ENCODE results near the gene GRIP1. TPM values are rescaled to one million over a fixed set of nuclear protein-coding genes. Genes with fewer than 3 reads are reported as not detected.

GRIP1 gene
- total RNA-seq, 1 donor = under 0.01 TPM

DNA sequence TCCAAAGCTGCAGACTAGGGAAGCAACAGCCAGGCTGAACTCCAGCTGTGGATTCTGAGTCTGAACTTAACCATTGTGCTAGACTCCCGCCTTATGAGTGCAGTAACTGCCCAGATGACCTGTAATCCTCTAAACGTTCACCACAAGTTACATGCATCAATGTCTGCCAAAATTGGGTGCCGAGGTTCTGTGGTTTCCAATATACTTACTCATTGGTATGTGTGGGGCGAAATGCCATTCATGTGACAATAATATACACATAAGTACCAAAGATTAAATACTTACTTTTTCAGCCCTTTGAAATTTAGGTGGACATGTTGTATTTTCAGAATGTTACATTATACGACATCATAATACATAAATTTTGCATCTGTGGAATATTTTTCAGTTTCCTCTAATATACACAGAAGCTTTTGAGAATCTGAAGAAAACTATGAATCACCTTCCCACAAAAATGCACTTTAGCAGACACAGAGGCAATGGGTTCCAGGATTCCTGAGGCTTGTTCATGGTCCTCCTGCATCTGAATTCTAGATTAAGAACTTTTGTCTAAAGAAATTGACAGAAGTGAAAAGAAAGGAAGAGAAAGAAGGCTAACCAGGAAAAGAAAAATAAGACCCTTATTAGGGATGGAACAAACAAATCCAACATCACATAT is 31.7 kb downstream of the GRIP1 start:
- no peak for TF ChIP-seq CTCF (IDR thresholded peaks at IDR 0.05; ENCODE audit: extremely low read depth, low read depth, low read length)
- H3K4me2 ChIP-seq (ENCODE audit: insufficient read depth, low read length) = peak overlapping the region; percentile 39
- no peaks in the 10 kb centered on the region for H3K36me3 ChIP-seq (ENCODE audit: insufficient read depth, low read length)
- peak; percentile 83 for DNase-seq (ENCODE audit: insufficient read length, low spot score, missing footprints)
- peak overlapping the region; percentile 29 for H3K27ac ChIP-seq (ENCODE audit: low read depth, low read length)
- peaks cover 20% of the 10 kb centered on the region for H3K4me1 ChIP-seq (ENCODE audit: insufficient read depth, low read length)
- H3K9me3 ChIP-seq (ENCODE audit: low read depth, low read length) = no peaks in the 10 kb centered on the region
- H2AFZ ChIP-seq (ENCODE audit: low read length) = peak overlapping the region; percentile 20
- peaks cover 3% of the 10 kb centered on the region for H3K27me3 ChIP-seq (ENCODE audit: insufficient read depth, low read length)
- H4K20me1 ChIP-seq (ENCODE audit: insufficient read depth, low read length) = no peaks in the 10 kb centered on the region
- no peaks in the 10 kb centered on the region for H3K79me2 ChIP-seq (ENCODE audit: insufficient read depth, low read length)
- no peak overlapping the region for H3K4me3 ChIP-seq (ENCODE audit: insufficient read depth, low read length)

DNA sequence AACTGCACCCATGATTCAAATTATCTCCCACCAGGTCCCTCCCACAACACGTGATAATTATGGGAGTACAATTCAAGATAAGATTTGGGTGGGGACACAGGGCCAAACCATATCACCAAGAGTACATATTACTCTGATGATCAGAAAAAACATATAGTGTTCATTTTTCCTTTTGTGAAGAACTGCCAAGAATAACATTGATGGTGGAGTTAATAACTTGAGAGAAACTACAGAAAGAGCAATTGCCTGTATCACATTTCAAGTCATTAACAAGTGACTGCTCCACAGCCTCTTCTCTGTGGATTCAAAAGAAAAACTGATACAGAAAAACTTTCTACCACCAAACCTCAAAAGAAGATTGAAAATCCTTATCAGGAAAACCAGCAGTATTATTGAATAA is 34.7 kb downstream of the GRIP1 start:
- H3K27ac ChIP-seq (ENCODE audit: low read depth, low read length) = no peak overlapping the region
- H3K4me3 ChIP-seq (ENCODE audit: insufficient read depth, low read length) = no peak overlapping the region
- no peaks in the 10 kb centered on the region for H3K79me2 ChIP-seq (ENCODE audit: insufficient read depth, low read length)
- no peaks in the 10 kb centered on the region for H4K20me1 ChIP-seq (ENCODE audit: insufficient read depth, low read length)
- TF ChIP-seq CTCF (IDR thresholded peaks at IDR 0.05; ENCODE audit: extremely low read depth, low read depth, low read length) = no peak
- no peaks in the 10 kb centered on the region for H3K36me3 ChIP-seq (ENCODE audit: insufficient read depth, low read length)
- no peak overlapping the region for H2AFZ ChIP-seq (ENCODE audit: low read length)
- no peak overlapping the region for H3K4me2 ChIP-seq (ENCODE audit: insufficient read depth, low read length)
- H3K9me3 ChIP-seq (ENCODE audit: low read depth, low read length) = no peaks in the 10 kb centered on the region
- peaks cover 8% of the 10 kb centered on the region for H3K27me3 ChIP-seq (ENCODE audit: insufficient read depth, low read length)
- no peak for DNase-seq (ENCODE audit: insufficient read length, low spot score, missing footprints)
- H3K4me1 ChIP-seq (ENCODE audit: insufficient read depth, low read length) = peaks cover 20% of the 10 kb centered on the region

DNA sequence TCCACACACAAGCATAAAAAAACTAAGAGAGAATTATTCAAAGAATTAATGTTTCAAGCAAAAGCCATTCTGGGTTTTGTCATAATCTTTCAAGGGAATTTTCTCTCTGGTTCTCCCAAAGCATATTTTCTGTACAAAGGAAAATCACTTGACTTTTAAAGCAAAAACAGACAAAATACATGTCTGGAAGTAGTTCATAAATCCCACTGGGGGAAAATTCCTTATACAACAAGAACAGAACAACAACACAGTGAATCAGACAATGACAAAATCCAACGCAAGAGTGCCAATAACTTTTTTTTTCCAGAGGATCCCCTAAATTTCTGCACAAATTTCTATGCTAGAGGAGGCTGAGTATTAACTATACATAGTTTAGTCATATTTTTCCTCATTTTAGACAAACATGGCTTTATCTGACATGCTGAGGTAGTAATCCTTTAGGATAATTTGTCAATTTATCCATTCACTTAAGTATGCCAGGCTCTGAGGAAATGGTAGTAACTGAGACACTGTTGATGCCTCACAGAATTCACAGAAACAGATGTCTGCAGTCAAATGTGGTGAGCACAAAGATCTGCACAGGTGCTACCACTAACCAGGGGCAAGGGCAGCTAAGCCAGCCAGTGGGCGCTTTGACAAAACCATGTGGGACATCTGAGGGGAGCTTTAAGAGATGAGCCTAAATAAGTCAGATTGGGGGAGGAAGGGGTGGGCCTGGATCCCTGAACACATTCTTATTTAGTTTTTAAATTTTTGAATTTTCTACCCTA is 38.0 kb downstream of the GRIP1 start:
- DNase-seq (ENCODE audit: insufficient read length, low spot score, missing footprints) = no peak
- H3K36me3 ChIP-seq (ENCODE audit: insufficient read depth, low read length) = no peaks in the 10 kb centered on the region
- H3K4me2 ChIP-seq (ENCODE audit: insufficient read depth, low read length) = no peak overlapping the region
- H3K4me1 ChIP-seq (ENCODE audit: insufficient read depth, low read length) = no peaks in the 10 kb centered on the region
- H3K9me3 ChIP-seq (ENCODE audit: low read depth, low read length) = no peaks in the 10 kb centered on the region
- no peaks in the 10 kb centered on the region for H3K79me2 ChIP-seq (ENCODE audit: insufficient read depth, low read length)
- H3K27ac ChIP-seq (ENCODE audit: low read depth, low read length) = no peak overlapping the region
- no peak overlapping the region for H2AFZ ChIP-seq (ENCODE audit: low read length)
- no peaks in the 10 kb centered on the region for H4K20me1 ChIP-seq (ENCODE audit: insufficient read depth, low read length)
- H3K27me3 ChIP-seq (ENCODE audit: insufficient read depth, low read length) = peaks cover 10% of the 10 kb centered on the region
- no peak overlapping the region for H3K4me3 ChIP-seq (ENCODE audit: insufficient read depth, low read length)
- TF ChIP-seq CTCF (IDR thresholded peaks at IDR 0.05; ENCODE audit: extremely low read depth, low read depth, low read length) = no peak

DNA sequence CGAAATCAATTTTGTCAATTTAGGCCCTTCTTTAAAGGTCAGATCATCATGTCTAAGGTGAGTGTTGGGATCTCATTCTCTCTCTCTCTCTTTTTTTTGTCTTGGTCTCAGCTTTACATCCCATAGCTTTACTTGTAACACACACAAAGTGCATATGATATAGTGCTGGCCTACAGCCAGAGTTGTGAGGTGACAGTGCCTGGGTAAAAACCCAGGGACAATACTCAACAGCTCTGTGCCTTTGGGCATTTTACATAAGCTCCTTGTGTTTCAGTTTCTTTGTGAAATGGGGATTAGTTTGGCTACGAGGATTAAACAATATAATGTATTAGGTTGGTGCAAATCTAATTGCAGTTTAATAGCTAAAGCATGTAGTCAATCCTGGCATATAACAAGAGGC is 40.2 kb downstream of the GRIP1 start:
- Histone ChIP-seq H3K27ac (ENCODE audit: low read depth, low read length) (no peak overlapping the region), H2AFZ (ENCODE audit: low read length) (no peak overlapping the region), H3K4me1 (ENCODE audit: insufficient read depth, low read length) (no peaks in the 10 kb centered on the region), H3K4me2 (ENCODE audit: insufficient read depth, low read length) (no peak overlapping the region), H3K27me3 (ENCODE audit: insufficient read depth, low read length) (peaks cover 10% of the 10 kb centered on the region), H3K79me2 (ENCODE audit: insufficient read depth, low read length) (no peaks in the 10 kb centered on the region), H4K20me1 (ENCODE audit: insufficient read depth, low read length) (no peaks in the 10 kb centered on the region), H3K4me3 (ENCODE audit: insufficient read depth, low read length) (no peak overlapping the region), H3K36me3 (ENCODE audit: insufficient read depth, low read length) (no peaks in the 10 kb centered on the region), H3K9me3 (ENCODE audit: low read depth, low read length) (no peaks in the 10 kb centered on the region)
- TF ChIP-seq CTCF (IDR thresholded peaks at IDR 0.05; ENCODE audit: extremely low read depth, low read depth, low read length) = no peak
- no peak for DNase-seq (ENCODE audit: insufficient read length, low spot score, missing footprints)
